ENCODE results near the gene ATG14.
"Not testable (repeated sequence)": the region's sequence is repeated elsewhere in the genome, so short reads cannot be mapped to it uniquely, and the experiment has no call there.

Gene ATG14

DNA sequence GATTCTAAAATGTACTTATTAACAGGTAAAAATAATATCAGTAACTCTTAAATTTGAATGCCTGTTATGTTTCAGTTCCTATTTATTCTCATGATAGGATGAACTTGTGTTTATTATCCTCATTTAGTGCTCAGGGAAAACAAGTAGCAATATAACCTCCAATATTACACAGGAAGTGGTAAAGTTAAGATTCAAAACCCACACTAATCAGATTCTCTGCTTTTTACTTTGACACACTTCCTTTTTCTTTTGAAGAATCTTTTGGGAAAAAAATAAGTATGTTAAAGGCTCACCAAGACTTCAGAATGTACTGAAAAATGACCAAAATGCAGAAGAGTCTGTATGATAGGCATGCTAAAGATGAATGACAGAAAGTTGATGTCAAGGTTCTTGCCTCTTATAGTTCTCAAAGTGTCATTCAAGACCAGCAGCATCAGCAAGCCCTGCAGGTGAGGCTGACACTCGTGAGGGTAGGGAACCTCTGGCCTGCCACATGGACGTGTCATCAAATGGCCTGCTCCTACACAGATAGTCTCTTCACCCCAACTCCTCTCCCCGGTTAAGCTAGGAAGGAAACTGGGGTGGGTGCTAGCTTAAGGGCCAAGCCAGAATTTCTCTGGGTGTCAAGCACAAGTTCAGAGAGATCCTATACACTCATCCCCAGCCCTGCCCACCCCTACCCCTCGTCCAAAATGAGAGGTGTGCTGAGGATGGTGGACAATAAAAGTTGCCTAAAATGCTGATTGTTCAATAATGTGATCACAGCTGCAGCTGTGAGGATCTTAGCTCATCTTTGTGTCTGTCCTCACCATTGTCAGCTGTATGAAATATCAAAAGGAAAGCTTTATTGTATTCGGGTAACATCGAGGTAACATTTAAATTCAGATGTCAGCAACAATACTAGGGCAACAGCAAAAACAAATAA, 22.5 kb upstream of the ATG14 start:
- in situ Hi-C loops (cut with HindIII; ENCODE audit: low sequenced_read_pairs): no loop called here

DNA sequence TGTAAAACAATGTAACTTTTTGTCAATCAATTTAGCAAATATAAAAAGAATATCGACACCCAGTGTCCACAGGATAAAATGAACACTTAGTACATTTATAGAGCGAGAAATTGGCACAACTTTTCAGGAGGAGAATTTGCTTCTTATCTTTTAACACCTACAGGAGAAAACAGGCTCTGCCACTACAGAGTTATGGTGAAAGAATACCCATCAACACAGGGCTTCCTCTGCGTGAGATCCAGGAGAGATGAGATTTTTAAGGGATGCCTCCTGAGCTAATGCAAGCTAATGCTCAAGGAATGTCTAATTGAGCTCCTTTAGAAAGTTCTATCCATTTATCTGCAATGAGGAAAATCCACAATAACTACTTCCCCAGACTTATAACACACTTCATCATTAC, 21.0 kb upstream of the ATG14 start:
- in situ Hi-C loops (cut with HindIII; ENCODE audit: low sequenced_read_pairs): no loop called here

DNA sequence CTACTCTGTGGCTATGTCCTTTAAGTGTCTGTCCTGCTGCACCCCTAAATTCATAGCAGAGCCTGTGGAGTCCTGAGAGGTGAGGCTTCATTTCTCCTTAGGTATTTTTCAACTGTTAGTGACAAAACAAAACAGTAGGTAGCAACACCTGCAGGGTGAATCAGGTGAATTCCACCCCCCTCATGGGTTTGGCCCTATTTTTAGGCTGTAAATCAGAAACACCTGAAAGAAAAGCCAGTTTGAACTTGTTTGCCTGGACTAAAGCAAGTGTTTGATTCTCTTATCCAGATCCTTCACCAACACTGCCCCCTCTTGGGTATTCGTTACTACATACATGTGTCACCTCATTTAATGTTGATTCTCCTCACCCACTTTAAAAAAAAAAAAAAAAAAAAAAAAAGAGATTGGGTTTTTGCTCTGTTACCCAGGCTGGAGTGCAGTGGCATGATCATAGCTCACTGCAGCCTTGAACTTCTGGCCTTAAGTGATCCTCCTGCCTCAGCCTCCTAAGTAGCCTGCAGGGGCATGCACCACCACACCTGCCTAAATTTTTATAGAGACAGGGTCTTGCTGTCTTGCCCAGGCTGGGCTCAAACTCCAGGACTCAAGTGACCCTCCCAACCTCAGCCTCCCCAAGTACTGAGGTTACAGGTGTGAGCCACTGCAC, 18.5 kb upstream of the ATG14 start:
- in situ Hi-C loops (cut with HindIII; ENCODE audit: low sequenced_read_pairs): no loop called here

DNA sequence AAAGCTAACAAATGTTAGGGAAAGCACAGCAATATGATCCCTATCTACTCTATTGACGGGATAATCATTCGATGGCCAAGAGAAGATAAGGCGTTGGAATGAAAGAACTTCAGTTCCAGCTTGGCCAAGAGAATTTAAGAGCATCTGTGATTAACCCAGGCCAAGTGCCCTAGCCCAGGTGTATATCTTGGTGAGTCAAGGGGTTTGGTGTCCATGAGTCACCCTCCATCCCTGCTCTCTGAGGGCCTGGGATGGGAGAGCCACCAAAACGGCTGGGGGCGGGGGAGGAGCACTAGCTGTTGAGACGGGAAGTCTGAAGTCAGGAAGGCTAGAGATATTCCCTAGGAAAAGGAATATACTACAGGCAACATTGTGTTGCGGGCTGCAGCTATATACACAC, 15.8 kb upstream of the ATG14 start:
- in situ Hi-C loops (cut with HindIII; ENCODE audit: low sequenced_read_pairs): no loop called here

DNA sequence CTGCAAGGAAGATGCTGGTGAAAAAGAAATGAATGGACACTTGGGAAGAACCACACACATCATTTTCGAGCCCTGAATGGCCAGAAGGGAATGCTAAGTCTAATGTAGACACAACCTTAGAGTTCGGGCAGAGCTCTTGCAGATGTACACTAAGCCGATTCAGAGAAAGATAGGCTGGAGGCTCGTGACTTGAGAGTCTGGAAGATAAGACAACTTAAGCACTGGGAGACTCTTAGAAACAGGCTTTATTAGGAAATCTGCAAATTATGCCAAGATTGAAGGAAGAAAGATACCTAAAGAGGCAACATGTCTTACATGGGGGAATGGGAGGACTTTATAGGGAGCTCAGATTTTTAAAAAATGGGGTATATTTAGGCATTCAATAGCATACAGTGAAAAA, 15.3 kb upstream of the ATG14 start:
- in situ Hi-C loops (cut with HindIII; ENCODE audit: low sequenced_read_pairs): no loop called here

DNA sequence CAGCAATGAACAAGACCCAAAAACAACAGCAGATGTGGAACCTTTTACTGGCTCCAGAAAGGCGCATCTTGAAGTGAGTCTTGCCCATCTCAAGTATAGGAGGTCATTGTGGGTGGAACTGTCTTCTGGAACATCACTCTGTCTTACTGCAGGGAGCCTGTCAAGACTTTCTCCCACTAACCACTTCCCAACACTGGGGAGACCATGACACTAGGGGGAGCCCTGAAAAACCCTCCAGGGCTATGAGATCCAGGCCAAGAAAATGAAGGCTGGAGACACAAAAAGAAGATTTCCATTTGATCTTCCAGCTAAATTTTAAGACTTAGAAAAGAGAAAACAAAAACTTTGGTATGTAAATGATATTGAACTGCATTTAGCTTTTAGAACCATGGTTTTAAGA, 13.5 kb upstream of the ATG14 start:
- in situ Hi-C loops (cut with HindIII; ENCODE audit: low sequenced_read_pairs): no loop called here

DNA sequence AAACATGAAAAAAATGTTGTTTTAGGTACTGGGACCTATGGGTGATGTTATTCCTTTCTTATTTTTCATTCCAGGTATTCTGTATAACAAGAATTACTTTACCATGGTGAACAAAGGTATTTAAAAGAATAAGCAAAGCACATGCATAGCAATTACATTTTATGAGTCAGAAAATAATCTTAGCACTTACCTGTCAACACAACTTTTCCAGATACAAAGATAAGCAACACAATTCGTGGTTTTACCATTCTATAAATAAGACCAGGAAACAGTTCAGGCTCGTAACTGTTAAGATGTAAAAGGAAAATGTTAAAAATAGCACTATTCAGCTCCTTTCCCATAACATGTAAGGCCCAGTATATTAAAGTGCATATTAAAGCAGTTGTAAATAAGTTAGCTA, 12.3 kb upstream of the ATG14 start:
- in situ Hi-C loops (cut with HindIII; ENCODE audit: low sequenced_read_pairs): no loop called here

DNA sequence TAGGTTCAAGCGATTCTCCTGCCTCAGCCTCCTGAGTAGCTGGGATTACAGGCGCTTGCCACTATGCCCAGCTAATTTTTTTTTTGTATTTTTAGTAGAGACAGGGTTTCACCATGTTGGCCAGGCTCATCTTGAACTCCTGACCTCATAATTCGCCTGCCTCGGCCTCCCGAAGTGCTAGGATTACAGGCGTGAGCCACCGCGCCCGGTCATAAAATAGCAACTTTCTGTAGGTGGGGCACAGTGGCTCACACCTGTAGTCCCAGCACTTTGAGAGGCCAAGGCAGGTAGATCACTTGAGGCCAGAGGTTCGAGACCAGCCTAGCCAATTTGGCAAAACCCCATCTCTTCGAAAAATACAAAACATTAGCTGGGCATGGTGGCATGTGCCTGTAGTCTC, 10.7 kb upstream of the ATG14 start:
- in situ Hi-C loops (cut with HindIII; ENCODE audit: low sequenced_read_pairs): not testable (repeated sequence)

DNA sequence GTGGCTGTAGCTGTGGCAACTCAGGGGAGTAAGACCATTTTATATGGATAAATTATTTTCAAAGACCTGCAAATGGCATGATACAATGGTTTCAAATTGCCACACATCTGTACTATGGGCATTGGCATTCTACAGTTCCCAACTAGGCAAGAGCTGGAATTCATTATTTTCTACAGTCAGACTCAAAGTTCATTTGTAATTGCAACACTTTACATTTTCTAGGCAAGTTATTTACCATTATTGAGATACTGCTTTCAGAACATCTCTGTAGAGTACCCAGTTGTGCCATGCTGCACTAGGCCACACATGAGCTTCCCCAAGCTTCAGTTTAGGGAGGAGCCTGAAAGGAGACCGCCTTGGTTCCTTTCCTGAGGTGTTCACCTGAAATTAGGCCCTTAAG, 8.0 kb upstream of the ATG14 start:
- in situ Hi-C loops (cut with HindIII; ENCODE audit: low sequenced_read_pairs): no loop called here

DNA sequence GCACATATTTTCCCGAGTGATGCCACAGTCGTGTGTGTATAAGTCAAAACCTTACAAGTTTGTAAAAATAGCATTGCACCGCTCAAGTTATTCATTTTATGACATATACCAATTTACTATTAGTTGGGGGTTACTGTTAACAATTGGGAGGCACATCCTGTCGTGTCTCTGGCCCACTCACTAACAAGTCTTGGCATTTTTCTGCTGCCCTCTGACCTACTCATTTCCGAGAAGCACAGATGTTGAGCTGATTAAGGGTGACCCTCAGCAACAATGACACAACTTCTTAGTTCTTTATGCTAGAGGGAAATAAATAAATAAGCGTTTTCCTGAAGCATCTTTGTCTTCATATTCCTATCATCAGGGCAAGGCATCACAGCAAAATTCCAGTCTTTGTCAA, 6.8 kb upstream of the ATG14 start:
- in situ Hi-C loops (cut with HindIII; ENCODE audit: low sequenced_read_pairs): no loop called here

DNA sequence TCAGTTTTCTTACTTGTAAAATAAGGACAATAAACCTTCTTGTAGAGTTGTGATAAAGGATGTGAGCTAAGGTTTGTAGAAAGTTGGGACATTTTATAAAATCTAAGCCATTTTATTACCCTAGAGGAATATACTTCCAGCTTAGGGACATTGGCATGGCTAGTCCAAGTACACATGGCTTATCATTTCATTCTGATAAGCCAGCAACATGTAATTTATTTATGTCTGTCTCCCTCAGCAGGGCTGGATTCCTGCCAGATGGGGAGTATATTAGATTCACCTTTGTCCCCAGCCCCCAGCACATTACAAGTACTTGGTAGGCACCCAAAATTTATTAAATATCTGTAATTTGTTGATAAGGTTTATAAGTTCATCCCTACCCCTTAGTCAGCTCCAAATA, 6.3 kb upstream of the ATG14 start:
- in situ Hi-C loops (cut with HindIII; ENCODE audit: low sequenced_read_pairs): no loop called here

DNA sequence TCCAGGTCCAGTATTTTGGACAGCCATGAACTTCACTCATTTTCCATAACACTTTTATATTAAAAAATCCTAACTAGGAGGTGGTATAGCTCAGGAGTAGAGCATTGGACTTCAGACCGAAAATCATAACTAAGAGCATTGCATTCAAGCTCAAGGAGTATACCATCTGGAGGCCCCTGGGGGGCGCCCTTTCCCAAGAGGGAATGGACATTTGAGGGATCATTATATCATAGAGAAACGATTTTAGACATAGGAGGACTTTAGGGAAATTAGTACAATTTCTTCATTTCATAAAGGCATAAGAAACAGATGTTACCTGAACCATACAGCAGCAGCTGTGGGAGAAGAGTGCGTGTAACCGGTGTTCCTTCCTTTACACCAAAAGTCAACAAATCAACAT, 5.2 kb upstream of the ATG14 start:
- in situ Hi-C loops (cut with HindIII; ENCODE audit: low sequenced_read_pairs): no loop called here

DNA sequence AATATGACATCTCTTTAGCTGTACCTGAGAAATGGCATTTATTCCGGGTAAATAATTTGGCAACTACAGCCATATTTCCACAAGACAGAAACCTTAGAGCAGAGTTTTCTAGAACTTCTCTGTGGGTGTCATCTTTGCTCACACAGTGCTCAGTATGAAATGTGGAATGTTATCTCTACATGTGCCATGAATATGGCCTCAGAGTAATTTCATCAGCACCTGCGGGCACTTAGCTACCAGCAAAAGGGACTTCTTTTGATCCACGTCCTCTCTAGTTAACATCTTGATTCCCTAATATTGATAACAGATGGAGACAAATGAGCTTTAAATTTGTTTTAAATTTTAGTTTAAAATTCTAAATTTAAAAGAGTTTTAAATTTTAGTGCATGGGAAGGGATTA, 2.9 kb upstream of the ATG14 start:
- in situ Hi-C loops (cut with HindIII; ENCODE audit: low sequenced_read_pairs): no loop called here

DNA sequence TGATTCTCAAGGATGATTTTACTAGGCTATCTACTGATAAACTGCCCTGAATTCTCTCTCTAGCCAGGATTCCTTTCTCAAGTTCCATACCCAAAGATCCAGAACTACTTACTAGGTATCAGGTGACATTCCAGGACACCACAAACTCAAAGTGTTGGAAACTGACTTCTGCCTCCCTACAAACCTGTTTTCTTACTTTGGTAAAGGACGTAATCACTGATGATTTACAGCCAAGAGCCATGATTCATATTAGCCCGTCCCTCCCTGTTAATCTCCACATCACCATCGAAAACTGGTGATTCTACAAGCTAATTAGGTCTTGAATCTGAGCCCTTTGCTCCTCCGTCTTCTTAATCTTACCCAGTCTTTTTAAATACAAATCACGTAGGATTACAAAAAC, 1.0 kb upstream of the ATG14 start:
- in situ Hi-C loops (cut with HindIII; ENCODE audit: low sequenced_read_pairs): no loop called here

DNA sequence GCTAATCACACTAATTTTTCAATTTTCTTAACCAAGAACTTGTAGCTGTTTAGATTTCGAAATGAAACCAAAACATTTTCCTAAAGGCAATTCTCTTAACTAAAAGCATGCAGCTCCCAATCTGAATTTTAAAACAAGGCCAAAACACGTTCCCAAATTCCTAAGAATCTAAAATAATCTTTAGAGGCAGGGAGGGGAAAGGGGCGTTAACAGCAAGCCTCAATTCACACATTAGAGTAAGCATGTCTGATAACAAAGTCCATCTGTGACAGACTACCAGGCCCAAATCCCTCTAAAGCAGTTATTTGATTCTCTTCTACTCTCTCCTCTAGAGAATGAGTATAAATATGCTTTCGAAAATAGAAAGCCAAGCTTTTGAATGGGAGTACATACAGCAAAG, 754 bp downstream of the ATG14 start:
- in situ Hi-C loops (cut with HindIII; ENCODE audit: low sequenced_read_pairs): no loop called here

DNA sequence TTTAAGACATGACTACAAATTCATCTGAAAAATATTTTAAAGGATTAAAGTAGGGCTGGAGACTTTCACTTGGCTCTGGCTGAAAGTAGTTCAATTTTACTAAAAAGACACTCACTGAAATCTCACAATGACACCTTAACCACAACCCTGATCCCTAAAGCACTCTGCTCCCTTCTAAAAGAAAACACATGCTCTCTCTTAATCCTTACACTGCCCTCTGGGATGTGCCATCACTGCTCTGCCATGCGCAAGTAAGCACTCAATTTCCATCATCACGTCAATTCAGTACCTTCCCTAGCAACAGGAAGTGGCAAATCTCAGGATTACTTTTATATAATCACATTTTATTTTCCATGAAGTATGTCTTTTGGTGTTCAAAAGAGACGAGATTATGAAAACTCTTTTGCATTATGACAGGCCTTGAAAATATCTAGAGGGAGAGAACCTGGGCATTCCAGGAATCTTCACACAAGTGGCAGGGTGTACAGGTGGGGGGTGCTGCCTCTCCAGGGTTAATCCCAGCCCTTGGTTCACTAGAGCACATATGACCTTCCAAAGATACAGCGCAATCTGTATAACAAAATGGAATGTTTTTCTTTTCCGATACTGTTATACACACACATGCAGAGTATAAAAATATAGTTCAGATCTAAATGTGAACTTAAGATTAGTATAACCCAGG, 7.3 kb downstream of the ATG14 start:
- in situ Hi-C loops (cut with HindIII; ENCODE audit: low sequenced_read_pairs): no loop called here

DNA sequence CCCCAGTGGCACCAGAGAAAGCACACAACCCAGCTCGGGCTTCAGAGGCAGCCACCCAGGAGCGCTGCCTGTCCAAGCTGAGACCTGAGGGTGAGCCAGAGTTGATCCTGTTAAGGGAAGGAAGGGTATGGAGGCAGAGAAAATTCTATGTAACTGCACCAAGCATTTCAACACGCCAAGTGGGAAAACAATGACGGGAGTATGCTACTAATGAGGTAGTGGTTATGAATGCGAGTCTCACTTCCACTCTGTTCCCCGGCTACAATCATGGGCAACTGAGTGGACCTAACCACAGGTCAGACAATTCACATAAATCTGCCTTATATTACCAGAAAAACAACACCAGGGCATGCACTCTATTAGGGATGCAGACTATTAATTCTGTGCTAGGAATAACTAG, 9.9 kb downstream of the ATG14 start:
- in situ Hi-C loops (cut with HindIII; ENCODE audit: low sequenced_read_pairs): no loop called here

DNA sequence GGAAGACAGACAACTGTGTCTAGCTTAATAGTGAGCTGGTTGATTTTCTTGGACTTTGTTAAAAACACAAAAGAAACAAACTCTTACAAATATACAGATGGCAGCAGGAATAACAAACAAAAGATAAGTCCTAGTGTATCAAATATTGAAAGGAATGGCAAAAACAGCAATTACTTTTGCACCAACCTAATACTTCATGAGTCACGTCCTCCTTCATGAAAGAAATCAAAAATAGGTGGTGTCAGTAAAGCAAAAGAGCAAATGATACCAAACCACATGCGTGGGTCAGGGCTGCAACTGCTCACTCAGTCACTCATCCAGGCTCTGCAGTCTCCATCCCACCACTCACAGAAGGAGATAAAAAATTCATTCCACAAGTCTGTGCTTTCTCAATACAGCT, 11.8 kb downstream of the ATG14 start:
- in situ Hi-C loops (cut with HindIII; ENCODE audit: low sequenced_read_pairs): no loop called here

DNA sequence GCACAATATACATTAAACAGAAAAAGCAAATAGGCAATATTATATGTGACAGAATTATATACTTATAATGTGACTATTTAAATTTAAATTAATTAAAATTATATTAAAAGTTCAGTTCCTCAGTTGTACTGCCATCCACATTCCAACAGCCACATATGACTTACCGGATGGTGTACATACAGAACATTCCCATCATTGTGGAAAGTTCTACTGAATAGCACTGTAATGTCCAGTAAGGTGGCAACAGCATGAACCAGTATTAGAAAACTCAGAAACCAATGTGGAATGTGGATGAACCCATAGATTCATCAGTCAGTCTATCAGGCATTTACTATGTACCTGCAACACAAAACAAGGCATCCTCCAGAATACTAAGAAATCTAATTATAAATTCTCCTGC, 12.4 kb downstream of the ATG14 start:
- in situ Hi-C loops (cut with HindIII; ENCODE audit: low sequenced_read_pairs): no loop called here

DNA sequence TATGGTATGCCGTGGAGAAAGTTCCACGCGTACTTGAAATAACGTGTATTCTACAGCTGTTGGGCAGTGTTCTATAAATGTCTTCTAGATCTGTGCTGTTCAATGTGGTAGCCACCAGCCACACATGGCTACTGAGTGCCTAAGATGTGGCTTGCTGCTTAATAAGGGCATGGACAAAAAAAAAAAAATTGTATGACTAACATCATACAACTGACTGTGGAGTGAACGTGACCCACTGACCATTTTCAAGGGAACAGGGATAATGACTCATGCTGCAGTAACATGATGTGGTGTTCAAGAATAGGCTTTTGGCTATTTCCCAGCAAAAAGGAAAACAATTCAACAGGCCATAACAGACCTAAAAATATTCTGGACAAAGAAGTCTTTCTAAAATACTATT, 13.0 kb downstream of the ATG14 start:
- in situ Hi-C loops (cut with HindIII; ENCODE audit: low sequenced_read_pairs): no loop called here

DNA sequence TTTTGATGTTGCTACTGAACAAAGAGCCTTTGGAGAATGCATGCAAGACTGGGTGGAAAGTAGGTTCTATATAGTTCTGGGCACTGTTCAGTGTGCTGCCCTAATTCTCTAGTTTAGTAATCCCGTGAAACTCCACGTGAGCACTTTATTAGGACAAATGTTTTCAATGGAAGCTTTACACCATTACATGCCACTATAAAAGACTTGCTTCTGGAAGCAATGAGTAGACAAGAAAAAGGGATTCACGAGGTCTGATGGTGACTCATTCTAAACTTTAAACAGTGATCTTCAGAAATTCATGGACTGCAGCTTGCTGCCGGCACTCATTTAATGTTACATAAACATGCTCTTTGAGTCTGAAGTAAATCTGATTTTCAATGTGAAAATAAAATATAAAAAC, 22.3 kb downstream of the ATG14 start:
- in situ Hi-C loops (cut with HindIII; ENCODE audit: low sequenced_read_pairs): no loop called here

DNA sequence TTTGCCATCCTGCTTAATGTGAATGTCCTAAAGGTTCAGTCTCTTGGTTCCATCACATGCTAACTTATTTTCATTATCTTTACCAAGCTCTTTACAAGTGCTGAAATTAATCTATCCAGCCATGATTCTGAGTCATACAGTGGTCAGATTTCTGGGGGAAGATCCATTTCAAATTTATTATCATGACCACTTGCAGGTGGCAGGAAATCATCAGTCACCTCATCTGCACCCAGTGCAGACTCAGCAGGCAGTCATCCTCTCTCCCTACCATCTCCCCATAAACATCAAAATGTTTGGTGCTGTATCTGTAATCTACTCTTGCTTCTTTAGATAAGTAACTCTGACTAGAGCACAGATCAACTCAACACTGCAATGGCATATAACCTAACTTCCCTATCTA, 23.5 kb downstream of the ATG14 start:
- in situ Hi-C loops (cut with HindIII; ENCODE audit: low sequenced_read_pairs): no loop called here
